Activated naive CD4-positive, alpha-beta T cell treated with anti-CD3 and anti-CD28 coated beads, Interleukin-2, amount 50 U/mL, for 72 hours (primary cell): Measurements from ENCODE around the gene FIGN. TPM values are rescaled to one million over a fixed set of nuclear protein-coding genes. Genes with fewer than 3 reads are reported as not detected.

Experiments
- ATAC-seq, 2 donors: fragments of 150-1000 bp; cut with Tn5 transposase; 2 replicates each; pipeline ENCODE4 v1.10.0; 2021; ENCODE audit warnings: mild to moderate bottlenecking in 2 of 2, moderate library complexity in 2 of 2
- DNase-seq, 2 donors: peaks; one replicate each; pipeline ENCODE4 v3.0.0; 2021 to 2022; ENCODE audit warnings: low spot score in 2 of 2
- H3K27ac Mint-ChIP-seq, 2 donors: one replicate each; pipeline ENCODE4 v1.8.0; 2022; ENCODE audit warnings: mild to moderate bottlenecking in 2 of 2, mixed read lengths in 2 of 2
- H3K36me3 Mint-ChIP-seq, 2 donors: one replicate each; pipeline ENCODE4 v1.8.0; 2022; ENCODE audit warnings: mixed read lengths in 2 of 2
- H3K9me3 Mint-ChIP-seq, 2 donors: one replicate each; pipeline ENCODE4 v1.8.0; 2022; ENCODE audit warnings: mixed read lengths in 2 of 2
- total RNA-seq, 2 donors: library from RNA; stranded (reverse); gene quantifications; one replicate each; pipeline ENCODE4 v1.2.3, GENCODE V29; 2022

FIGN gene
- total RNA-seq = not detected

- DNase-seq (no peak), ATAC-seq (no peak)
- Mint-ChIP-seq H3K27ac (no peak within 1 kb of the TSS), H3K9me3 (peaks cover 6 to 10% of the 10 kb centered on the region in 2 donors), H3K36me3 (peaks cover 6 to 13% of the 10 kb centered on the region in 2 donors)
These were observed at the start of gene FIGN for GRCh38 chr2:163735685-163736432. FIGN (minus strand) TSS chr2:163736008; CDS start chr2:163734927, 1,081 bp downstream.

- Mint-ChIP-seq H3K36me3 (no peaks in the 10 kb centered on the region), H3K27ac (no peak overlapping the region), H3K9me3 (peaks cover 3 to 9% of the 10 kb centered on the region in 2 donors)
- no peak for ATAC-seq
- DNase-seq = no peak
These were observed 49.4 kb upstream of the FIGN start for GRCh38 chr2:163785162-163785561.

GRCh38 chr2:163779970-163780597, 44.3 kb upstream of the FIGN start:
- Mint-ChIP-seq H3K36me3 (no peaks in the 10 kb centered on the region), H3K9me3 (peaks cover 11 to 12% of the 10 kb centered on the region in 2 donors), H3K27ac (no peak overlapping the region)
- ATAC-seq = no peak
- no peak for DNase-seq

GRCh38 chr2:163778045-163778781, 42.4 kb upstream of the FIGN start:
- Mint-ChIP-seq H3K27ac (no peak overlapping the region), H3K36me3 (no peaks in the 10 kb centered on the region), H3K9me3 (peaks cover 11 to 12% of the 10 kb centered on the region in 2 donors)
- DNase-seq (no peak), ATAC-seq (no peak)

GRCh38 chr2:163775304-163775703, 39.5 kb upstream of the FIGN start:
- H3K27ac Mint-ChIP-seq = no peak overlapping the region
- H3K36me3 Mint-ChIP-seq = no peaks in the 10 kb centered on the region
- H3K9me3 Mint-ChIP-seq = peaks cover 15 to 18% of the 10 kb centered on the region in 2 donors
- ATAC-seq = no peak
- no peak for DNase-seq

GRCh38 chr2:163774862-163775261, 39.1 kb upstream of the FIGN start:
- no peak for ATAC-seq
- H3K27ac Mint-ChIP-seq = no peak overlapping the region

GRCh38 chr2:163773276-163773675, 37.5 kb upstream of the FIGN start:
- Mint-ChIP-seq H3K9me3 (peaks cover 14 to 17% of the 10 kb centered on the region in 2 donors), H3K36me3 (no peaks in the 10 kb centered on the region), H3K27ac (no peak overlapping the region)
- no peak for DNase-seq
- no peak for ATAC-seq

More at GRCh38 chr2:163774862-163775261, 39.1 kb upstream of the FIGN start:
- Mint-ChIP-seq H3K9me3 (peaks cover 15 to 18% of the 10 kb centered on the region in 2 donors), H3K36me3 (no peaks in the 10 kb centered on the region)
- no peak for DNase-seq

- ATAC-seq (no peak), DNase-seq (no peak)
- no peak overlapping the region for H3K27ac Mint-ChIP-seq
- no peaks in the 10 kb centered on the region for H3K36me3 Mint-ChIP-seq
- H3K9me3 Mint-ChIP-seq = peaks cover 6 to 13% of the 10 kb centered on the region in 2 donors
These were observed 35.8 kb upstream of the FIGN start for GRCh38 chr2:163771596-163771995.

- DNase-seq (no peak), ATAC-seq (no peak)
- Mint-ChIP-seq H3K36me3 (no peaks in the 10 kb centered on the region), H3K9me3 (peaks cover 11 to 15% of the 10 kb centered on the region in 2 donors), H3K27ac (no peak overlapping the region)
These were observed 33.3 kb upstream of the FIGN start for GRCh38 chr2:163768881-163769695.

GRCh38 chr2:163767097-163767496, 31.3 kb upstream of the FIGN start:
- ATAC-seq (no peak), DNase-seq (no peak)
- Mint-ChIP-seq H3K36me3 (no peaks in the 10 kb centered on the region), H3K9me3 (peaks cover 7 to 11% of the 10 kb centered on the region in 2 donors), H3K27ac (no peak overlapping the region)

GRCh38 chr2:163764566-163764965, 28.8 kb upstream of the FIGN start:
- no peak for DNase-seq
- Mint-ChIP-seq H3K27ac (no peak overlapping the region), H3K36me3 (no peaks in the 10 kb centered on the region), H3K9me3 (peaks cover 6 to 9% of the 10 kb centered on the region in 2 donors)
- no peak for ATAC-seq

- peaks cover 6 to 11% of the 10 kb centered on the region in 2 donors for H3K9me3 Mint-ChIP-seq
- no peaks in the 10 kb centered on the region for H3K36me3 Mint-ChIP-seq
- ATAC-seq (no peak), DNase-seq (no peak)
- H3K27ac Mint-ChIP-seq = no peak overlapping the region
These were observed 23.2 kb upstream of the FIGN start for GRCh38 chr2:163759013-163759412.

GRCh38 chr2:163757814-163758213, 22.0 kb upstream of the FIGN start:
- Mint-ChIP-seq H3K9me3 (peaks cover 6 to 11% of the 10 kb centered on the region in 2 donors), H3K27ac (no peak overlapping the region), H3K36me3 (no peaks in the 10 kb centered on the region)
- DNase-seq = no peak
- no peak for ATAC-seq

- Mint-ChIP-seq H3K36me3 (no peaks in the 10 kb centered on the region), H3K9me3 (peaks cover 6 to 13% of the 10 kb centered on the region in 2 donors), H3K27ac (no peak overlapping the region)
- DNase-seq (no peak), ATAC-seq (no peak)
These were observed 20.8 kb upstream of the FIGN start for GRCh38 chr2:163756588-163756987.

- Mint-ChIP-seq H3K27ac (no peak overlapping the region), H3K36me3 (no peaks in the 10 kb centered on the region), H3K9me3 (peaks cover 6 to 14% of the 10 kb centered on the region in 2 donors)
- DNase-seq = no peak
- ATAC-seq = no peak
These were observed 19.6 kb upstream of the FIGN start for GRCh38 chr2:163755366-163755765.

GRCh38 chr2:163753726-163754125, 17.9 kb upstream of the FIGN start:
- Mint-ChIP-seq H3K9me3 (peaks cover 11 to 14% of the 10 kb centered on the region in 2 donors), H3K36me3 (no peaks in the 10 kb centered on the region), H3K27ac (no peak overlapping the region)
- DNase-seq (no peak), ATAC-seq (no peak)
